B cell (primary cell): Measurements from ENCODE around the gene CRY2. TPM values are rescaled to one million over a fixed set of nuclear protein-coding genes. Genes with fewer than 3 reads are reported as not detected.
"Not testable (repeated sequence)": the region's sequence is repeated elsewhere in the genome, so short reads cannot be mapped to it uniquely, and the experiment has no call there.

ENCODE experiments used
- ATAC-seq: fragments of 200-7000 bp; cut with Tn5 transposase; one replicate; pipeline ENCODE4 v1.10.0; 2021; ENCODE audit warnings: low read depth, mild to moderate bottlenecking, moderate number of reproducible peaks, moderate library complexity
- CTCF ChIA-PET: fragments of 350-600 bp; sonication (Branson Sonifier 250); formaldehyde crosslinking; loops from one replicate; lab custom pipeline; 2021; ENCODE audit warnings: antibody characterized with exemption, inconsistent platforms; lab: Charles Lee
- POLR2A ChIA-PET: fragments of 350-600 bp; sonication (Branson Sonifier 250); formaldehyde crosslinking; loops from one replicate; lab custom pipeline; 2021; ENCODE audit warnings: antibody characterized with exemption; lab: Charles Lee
- DNase-seq: peaks from one replicate; pipeline ENCODE4 v3.0.0; 2013
- H2AFZ ChIP-seq: 2 replicates; pipeline ENCODE4 v1.6.1; 2012; ENCODE audit warnings: mild to moderate bottlenecking, low read depth, low read length; ENCODE audit not compliant: insufficient read depth, poor library complexity, severe bottlenecking
- H3K27ac ChIP-seq, 2 donors: 1 replicate in 1 of 2; 2 replicates in 1 of 2; pipeline ENCODE4 v1.5.1; 2012 to 2013; ENCODE audit warnings: low read length in 2 of 2, mild to moderate bottlenecking in 2 of 2, moderate library complexity in 1 of 2
- H3K27me3 ChIP-seq, 4 experiments: fragments of 200-600 bp in 1 of 4; sonication (generic) in 1 of 4; replicated peaks in 1 of 4; 1 replicate in 2 of 4; 2 replicates in 2 of 4; pipeline versions ENCODE4 v1.6.1 to v1.7.0; 2013 to 2016; ENCODE audit warnings: low read length in 3 of 4, mild to moderate bottlenecking in 2 of 4, mixed read lengths in 1 of 4, moderate library complexity in 1 of 4; ENCODE audit not compliant: insufficient read depth in 4 of 4, control insufficient read depth in 3 of 4; ENCODE audit errors: control extremely low read depth in 1 of 4
- H3K36me3 ChIP-seq, 2 experiments: replicated peaks in 1 of 2; 1 replicate in 1 of 2; 2 replicates in 1 of 2; pipeline versions ENCODE4 v1.6.1 to v1.7.1; 2013; ENCODE audit warnings: low read length in 1 of 2; ENCODE audit not compliant: insufficient read depth in 2 of 2, control insufficient read depth in 1 of 2; ENCODE audit errors: control extremely low read depth in 1 of 2, extremely low read depth in 1 of 2
- H3K4me1 ChIP-seq, 2 donors: fragments of 200-600 bp in 1 of 2; sonication (generic) in 1 of 2; 1 replicate in 1 of 2; 2 replicates in 1 of 2; pipeline versions ENCODE4 v1.5.1 to v1.6.1; 2013 to 2017; ENCODE audit warnings: low read length in 2 of 2; ENCODE audit not compliant: control insufficient read depth in 2 of 2, insufficient read depth in 2 of 2
- H3K4me2 ChIP-seq: replicated peaks from 2 replicates; pipeline ENCODE3; 2012; ENCODE audit warnings: mild to moderate bottlenecking, low read depth, low read length; ENCODE audit not compliant: poor library complexity, severe bottlenecking
- H3K4me3 ChIP-seq, 5 experiments: fragments of 200-600 bp in 1 of 5; sonication (generic) in 1 of 5; 1 replicate in 3 of 5; 2 replicates in 2 of 5; pipeline versions ENCODE4 v1.5.1 to v1.7.0; 2011 to 2016; ENCODE audit warnings: low read length in 4 of 5, mild to moderate bottlenecking in 4 of 5, low read depth in 2 of 5, control low read depth in 1 of 5, moderate library complexity in 1 of 5; ENCODE audit not compliant: insufficient read depth in 1 of 5; ENCODE audit errors: control extremely low read depth in 1 of 5, extremely low read depth in 1 of 5
- H3K79me2 ChIP-seq: fragments of 200-600 bp; sonication (generic); one replicate; pipeline ENCODE4 v1.6.0; 2016; ENCODE audit warnings: low read length; ENCODE audit not compliant: control insufficient read depth, insufficient read depth
- H3K9ac ChIP-seq: fragments of 200-600 bp; sonication (generic); 2 replicates; pipeline ENCODE4 v1.6.1; 2017; ENCODE audit warnings: mild to moderate bottlenecking, low read length, moderate library complexity
- H3K9me3 ChIP-seq, 3 donors: one replicate each; pipeline versions ENCODE4 v1.6.1 to v1.7.1; 2013; ENCODE audit warnings: low read length in 2 of 3; ENCODE audit not compliant: control insufficient read depth in 2 of 3, insufficient read depth in 1 of 3; ENCODE audit errors: control extremely low read depth in 1 of 3
- H4K20me1 ChIP-seq: 2 replicates; pipeline ENCODE4 v1.6.0; 2012; ENCODE audit warnings: mild to moderate bottlenecking, low read length; ENCODE audit not compliant: insufficient read depth, control insufficient read depth, poor library complexity, severe bottlenecking
- H3K27ac Mint-ChIP-seq: one replicate; pipeline ENCODE4 v1.8.0; 2021; ENCODE audit warnings: mixed read lengths
- H3K27me3 Mint-ChIP-seq: one replicate; pipeline ENCODE4 v1.8.0; 2021; ENCODE audit warnings: mixed read lengths
- H3K4me1 Mint-ChIP-seq: one replicate; pipeline ENCODE4 v1.8.0; 2021; ENCODE audit warnings: mixed read lengths
- H3K4me3 Mint-ChIP-seq: one replicate; pipeline ENCODE4 v1.8.0; 2021; ENCODE audit warnings: mixed read lengths
- H3K9me3 Mint-ChIP-seq: one replicate; pipeline ENCODE4 v1.8.0; 2022; ENCODE audit warnings: mixed read lengths; ENCODE audit not compliant: insufficient read depth
- EZH2 ChIP-seq: IDR thresholded peaks from 2 replicates; pipeline ENCODE4 v1.6.1; 2012; ENCODE audit warnings: borderline replicate concordance, low read depth, mild to moderate bottlenecking, moderate library complexity, low read length; ENCODE audit not compliant: insufficient read depth, poor library complexity, severe bottlenecking
- WGBS: methylation state at CpG from one replicate; pipeline ENCODE4 v1.1.5; 2013; ENCODE audit warnings: missing lambda C conversion rate; ENCODE audit not compliant: insufficient coverage; 5-methylcytosine and 5-hydroxymethylcytosine counted together
- intact Hi-C: fragments of 100-400 bp; cut with micrococcal nuclease; formaldehyde crosslinking; loops from one replicate; pipeline ENCODE4 v1.10.0; 2022
- polyA plus RNA-seq: library from polyadenylated mRNA; depleted of rRNA; stranded (reverse); fragments of >200 nt; gene quantifications from 2 replicates; pipeline ENCODE4 v1.2.3, GENCODE V29; 2012
- total RNA-seq, 2 donors: library from RNA; stranded (reverse); fragments of 120-200 nt in 1 of 2; gene quantifications; 1 replicate in 1 of 2; 2 replicates in 1 of 2; pipeline versions ENCODE4 v1.2.3 to v1.2.4, GENCODE V29; 2013 to 2022
- TF ChIP-seq, protein P1 (sequence below): fragments of 200-600 bp; IDR thresholded peaks from one replicate; pipeline ENCODE4 v1.8.0; 2022; ENCODE audit warnings: antibody characterized with exemption, mild to moderate bottlenecking

Gene CRY2
- total and polyA plus RNA-seq, 2 donors (not counting 1 experiment from before 2014, with no cell fraction given), result 20.4 to 65.1 TPM

DNA sequence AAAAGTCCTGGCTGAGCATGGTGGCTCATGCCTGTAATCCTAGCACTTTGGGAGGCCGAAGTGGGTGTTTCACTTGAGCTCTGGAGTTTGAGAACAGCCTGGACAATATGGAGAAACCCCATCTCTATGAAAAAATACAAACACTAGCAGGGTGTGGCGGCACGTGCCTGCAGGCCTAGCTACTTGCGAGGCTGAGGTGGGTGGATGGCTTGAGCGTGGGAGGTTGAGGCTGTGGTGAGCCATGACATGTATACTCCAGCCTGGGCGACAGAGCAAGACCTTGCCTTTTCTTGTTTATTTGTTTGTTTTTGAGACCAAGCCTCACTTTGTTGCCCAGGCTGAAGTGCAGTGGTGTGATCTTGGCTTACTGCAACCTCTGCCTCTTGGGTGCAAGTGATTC is 8.1 kb upstream of the CRY2 start:
- Histone ChIP-seq H3K36me3 (no peaks in the 10 kb centered on the region), H3K9me3 (no peaks in the 10 kb centered on the region), H3K4me1 (peaks cover 7 to 11% of the 10 kb centered on the region in 2 donors), H4K20me1 (no peaks in the 10 kb centered on the region), H2AFZ (no peak overlapping the region), H3K79me2 (no peaks in the 10 kb centered on the region), H3K4me3 (no peak overlapping the region), H3K4me2 (no peak overlapping the region), H3K9ac (no peak overlapping the region), H3K27ac (no peak overlapping the region), H3K27me3 (peaks cover 0 to 5% (median 0%) of the 10 kb centered on the region in 4 experiments)
- ATAC-seq (no peak), DNase-seq (no peak)
- no peak overlapping the region for H3K27ac Mint-ChIP-seq
- intact Hi-C loops, result no loop called here
- ChIA-PET CTCF (interaction anchor here (1.3 kb wide), 1 partner anchor 167 kb away, joined by 3 read pairs; no protein-coding TSS in a partner anchor), POLR2A (interaction anchor here (0.6 kb wide), 1 partner anchor 18 kb away, joined by 3 read pairs; no protein-coding TSS in a partner anchor)
- H3K9me3 Mint-ChIP-seq, result no peaks in the 10 kb centered on the region
- no peak for TF ChIP-seq EZH2
- TF ChIP-seq, protein P1, sequence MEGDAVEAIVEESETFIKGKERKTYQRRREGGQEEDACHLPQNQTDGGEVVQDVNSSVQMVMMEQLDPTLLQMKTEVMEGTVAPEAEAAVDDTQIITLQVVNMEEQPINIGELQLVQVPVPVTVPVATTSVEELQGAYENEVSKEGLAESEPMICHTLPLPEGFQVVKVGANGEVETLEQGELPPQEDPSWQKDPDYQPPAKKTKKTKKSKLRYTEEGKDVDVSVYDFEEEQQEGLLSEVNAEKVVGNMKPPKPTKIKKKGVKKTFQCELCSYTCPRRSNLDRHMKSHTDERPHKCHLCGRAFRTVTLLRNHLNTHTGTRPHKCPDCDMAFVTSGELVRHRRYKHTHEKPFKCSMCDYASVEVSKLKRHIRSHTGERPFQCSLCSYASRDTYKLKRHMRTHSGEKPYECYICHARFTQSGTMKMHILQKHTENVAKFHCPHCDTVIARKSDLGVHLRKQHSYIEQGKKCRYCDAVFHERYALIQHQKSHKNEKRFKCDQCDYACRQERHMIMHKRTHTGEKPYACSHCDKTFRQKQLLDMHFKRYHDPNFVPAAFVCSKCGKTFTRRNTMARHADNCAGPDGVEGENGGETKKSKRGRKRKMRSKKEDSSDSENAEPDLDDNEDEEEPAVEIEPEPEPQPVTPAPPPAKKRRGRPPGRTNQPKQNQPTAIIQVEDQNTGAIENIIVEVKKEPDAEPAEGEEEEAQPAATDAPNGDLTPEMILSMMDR, result no peak
- no peak overlapping the region for H3K4me3 Mint-ChIP-seq
- WGBS, result 100% methylated on average over 1 of the region's 6 CpGs
- H3K27me3 Mint-ChIP-seq, result no peaks in the 10 kb centered on the region
- H3K4me1 Mint-ChIP-seq, result peaks cover 24% of the 10 kb centered on the region

DNA sequence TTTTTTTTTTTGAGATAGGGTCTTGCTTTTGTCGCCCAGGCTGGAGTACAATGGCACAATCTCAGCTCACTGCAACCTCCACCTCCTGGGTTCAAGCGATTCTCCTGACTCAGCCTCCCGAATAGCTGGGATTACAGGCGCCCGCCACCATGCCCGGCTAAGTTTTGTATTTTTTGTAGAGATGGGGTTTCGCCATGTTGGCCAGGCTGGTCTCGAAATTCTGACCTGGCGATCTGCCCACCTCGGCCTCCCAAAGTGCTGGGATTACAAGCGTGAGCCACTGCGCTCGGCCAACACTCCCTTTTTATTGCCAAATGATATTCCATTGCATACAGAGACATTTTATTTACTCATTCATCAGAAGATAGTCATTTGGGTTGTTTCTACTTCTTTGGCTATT is 7.0 kb upstream of the CRY2 start:
- H3K27ac ChIP-seq, H3K27ac Mint-ChIP-seq, H3K36me3 ChIP-seq, POLR2A ChIA-PET, H3K9me3 ChIP-seq, H3K79me2 ChIP-seq, H3K9ac ChIP-seq, H3K27me3 Mint-ChIP-seq, H3K4me2 ChIP-seq, H3K9me3 Mint-ChIP-seq, DNase-seq, H2AFZ ChIP-seq, H3K4me3 ChIP-seq, H3K27me3 ChIP-seq, H4K20me1 ChIP-seq, H3K4me3 Mint-ChIP-seq, ATAC-seq: not testable (repeated sequence)
- peaks cover 7 to 11% of the 10 kb centered on the region in 2 donors for H3K4me1 ChIP-seq
- CTCF ChIA-PET, result interaction anchor here (4.3 kb wide), 1 partner anchor 166 kb away, joined by 50 read pairs; no protein-coding TSS in a partner anchor
- intact Hi-C loops, result loop anchor here (10.0 kb wide), 1 partner anchor 1235 kb away; no protein-coding TSS in a partner anchor
- WGBS, result 80% methylated on average over 1 of the region's 13 CpGs
- peaks cover 27% of the 10 kb centered on the region for H3K4me1 Mint-ChIP-seq
